Measurements from ENCODE around the gene ZNF550. TPM values are rescaled to one million over a fixed set of nuclear protein-coding genes. Genes with fewer than 3 reads are reported as not detected.

Gene ZNF550
- polyA plus RNA-seq, 3 donors = 0.25 to 2.7 (median 0.65) TPM

DNA sequence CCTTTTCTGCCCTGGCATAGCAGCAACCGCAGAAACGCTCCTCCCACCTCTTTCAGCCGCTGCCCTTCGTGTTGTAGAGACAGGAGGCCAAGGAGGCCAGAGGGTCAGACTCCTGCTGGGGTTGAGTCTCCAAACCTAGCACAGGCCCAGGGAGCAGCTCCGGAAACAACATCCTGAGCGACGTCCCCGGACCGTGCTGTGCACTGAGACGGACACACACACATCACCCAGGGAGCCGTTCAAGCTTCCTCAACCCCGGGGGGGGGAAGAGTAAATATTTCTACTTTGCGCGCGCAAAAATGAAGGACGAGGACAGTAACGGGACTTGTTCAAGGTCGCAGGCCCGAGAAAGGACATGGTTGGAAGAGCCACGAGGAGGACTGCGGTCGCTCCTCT is 657 bp downstream of the ZNF550 start:
- DNase-seq = no peak
- H3K36me3 ChIP-seq (replicated peaks in 1 of 2; ENCODE audit: control insufficient read depth in 1 of 2, insufficient read depth in 2 of 2, low read length in 2 of 2) = peaks cover 7 to 25% of the 10 kb centered on the region in 2 donors
- H3K4me1 Mint-ChIP-seq = peaks cover 21% of the 10 kb centered on the region
- H2AFZ ChIP-seq (ENCODE audit: insufficient read depth, low read depth, low read length, poor library complexity, severe bottlenecking) = peak overlapping the region; percentile 95
- peaks cover 29 to 35% of the 10 kb centered on the region in 2 donors for H3K36me3 Mint-ChIP-seq
- H3K27me3 ChIP-seq (ENCODE audit: control insufficient read depth in 2 of 2, insufficient read depth in 2 of 2, low read length in 2 of 2) = no peaks in the 10 kb centered on the region
- H3K4me2 ChIP-seq (replicated peaks; ENCODE audit: extremely low read depth, low read length, poor library complexity, severe bottlenecking) = peak overlapping the region; percentile 95
- peak overlapping the region; percentile 82 for H3K9ac ChIP-seq (ENCODE audit: insufficient read depth, low read length, poor library complexity, severe bottlenecking)
- H3K79me2 ChIP-seq (ENCODE audit: insufficient read depth, low read length) = peaks cover 11% of the 10 kb centered on the region
- peaks cover 16 to 20% of the 10 kb centered on the region in 2 donors for H3K4me1 ChIP-seq (ENCODE audit: control insufficient read depth in 1 of 2, insufficient read depth in 2 of 2, low read length in 2 of 2)
- peak overlapping the region; percentile 91 to 95 for H3K4me3 Mint-ChIP-seq
- peak overlapping the region; percentile 70 to 89 (median 86) for H3K4me3 ChIP-seq (replicated peaks in 1 of 3; ENCODE audit: low read depth in 2 of 3, low read length in 3 of 3)
- intact Hi-C loops (cut with micrococcal nuclease) = no loop called here
- no peaks in the 10 kb centered on the region for H4K20me1 ChIP-seq (ENCODE audit: insufficient read depth, low read length)
- H3K9me3 ChIP-seq (replicated peaks in 1 of 2; ENCODE audit: control insufficient read depth in 1 of 2, insufficient read depth in 1 of 2, low read length in 2 of 2) = peaks cover 43 to 67% of the 10 kb centered on the region in 2 donors
- H3K27ac ChIP-seq (ENCODE audit: low read depth in 1 of 2, low read length in 2 of 2) = peak overlapping the region in 1 of 2 donors; percentile 70
- H3K9me3 Mint-ChIP-seq = peaks cover 54 to 80% (median 69%) of the 10 kb centered on the region in 7 donors
- TF ChIP-seq, protein P1, sequence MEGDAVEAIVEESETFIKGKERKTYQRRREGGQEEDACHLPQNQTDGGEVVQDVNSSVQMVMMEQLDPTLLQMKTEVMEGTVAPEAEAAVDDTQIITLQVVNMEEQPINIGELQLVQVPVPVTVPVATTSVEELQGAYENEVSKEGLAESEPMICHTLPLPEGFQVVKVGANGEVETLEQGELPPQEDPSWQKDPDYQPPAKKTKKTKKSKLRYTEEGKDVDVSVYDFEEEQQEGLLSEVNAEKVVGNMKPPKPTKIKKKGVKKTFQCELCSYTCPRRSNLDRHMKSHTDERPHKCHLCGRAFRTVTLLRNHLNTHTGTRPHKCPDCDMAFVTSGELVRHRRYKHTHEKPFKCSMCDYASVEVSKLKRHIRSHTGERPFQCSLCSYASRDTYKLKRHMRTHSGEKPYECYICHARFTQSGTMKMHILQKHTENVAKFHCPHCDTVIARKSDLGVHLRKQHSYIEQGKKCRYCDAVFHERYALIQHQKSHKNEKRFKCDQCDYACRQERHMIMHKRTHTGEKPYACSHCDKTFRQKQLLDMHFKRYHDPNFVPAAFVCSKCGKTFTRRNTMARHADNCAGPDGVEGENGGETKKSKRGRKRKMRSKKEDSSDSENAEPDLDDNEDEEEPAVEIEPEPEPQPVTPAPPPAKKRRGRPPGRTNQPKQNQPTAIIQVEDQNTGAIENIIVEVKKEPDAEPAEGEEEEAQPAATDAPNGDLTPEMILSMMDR (IDR thresholded peaks at IDR 0.05) = no peak
- H3K27ac Mint-ChIP-seq = peak overlapping the region in 4 of 7 donors; percentile 20 to 84 (median 41)
- peaks cover 0 to 8% (median 3%) of the 10 kb centered on the region in 3 donors for H3K27me3 Mint-ChIP-seq (ENCODE audit: low read depth in 3 of 3)
- 0% methylated on average over 18 of the region's 22 CpGs for WGBS (ENCODE audit: insufficient coverage)

DNA sequence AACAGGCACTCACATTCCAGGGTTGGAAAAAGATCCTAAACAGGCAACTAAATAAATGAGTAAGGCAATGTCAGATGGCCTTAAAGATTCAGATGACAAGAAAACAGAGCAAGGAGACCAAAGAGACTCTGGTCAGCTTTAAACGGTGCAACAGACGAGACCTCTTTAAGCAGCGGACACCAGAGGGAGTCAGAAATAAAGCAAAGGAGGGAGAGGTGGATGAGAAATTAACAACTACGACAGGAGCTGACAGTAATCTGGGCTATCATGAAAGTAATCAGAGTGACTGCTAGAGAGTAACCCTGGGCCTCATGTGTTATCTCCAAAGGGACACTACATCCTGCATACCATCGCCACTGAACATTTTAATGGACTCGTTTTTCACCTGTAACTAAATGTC is 1.1 kb downstream of the ZNF550 start:
- H2AFZ ChIP-seq (ENCODE audit: insufficient read depth, low read depth, low read length, poor library complexity, severe bottlenecking) = peak overlapping the region; percentile 95
- peaks cover 56 to 80% (median 69%) of the 10 kb centered on the region in 7 donors for H3K9me3 Mint-ChIP-seq
- TF ChIP-seq, protein P1 (IDR thresholded peaks at IDR 0.05) = no peak
- WGBS (ENCODE audit: insufficient coverage) = 32% methylated on average over 6 of the region's 6 CpGs
- H3K4me2 ChIP-seq (replicated peaks; ENCODE audit: extremely low read depth, low read length, poor library complexity, severe bottlenecking) = peak overlapping the region; percentile 95
- no peak for DNase-seq
- peaks cover 45 to 67% of the 10 kb centered on the region in 2 donors for H3K9me3 ChIP-seq (replicated peaks in 1 of 2; ENCODE audit: control insufficient read depth in 1 of 2, insufficient read depth in 1 of 2, low read length in 2 of 2)
- H3K4me3 Mint-ChIP-seq = peak overlapping the region; percentile 91 to 95
- H3K4me3 ChIP-seq (replicated peaks in 1 of 3; ENCODE audit: low read depth in 2 of 3, low read length in 3 of 3) = peak overlapping the region in 1 of 3 experiments; percentile 86
- peaks cover 21% of the 10 kb centered on the region for H3K4me1 Mint-ChIP-seq
- intact Hi-C loops (cut with micrococcal nuclease) = no loop called here
- peaks cover 31 to 40% of the 10 kb centered on the region in 2 donors for H3K36me3 Mint-ChIP-seq
- H3K4me1 ChIP-seq (ENCODE audit: control insufficient read depth in 1 of 2, insufficient read depth in 2 of 2, low read length in 2 of 2) = peaks cover 16 to 20% of the 10 kb centered on the region in 2 donors
- H3K9ac ChIP-seq (ENCODE audit: insufficient read depth, low read length, poor library complexity, severe bottlenecking) = peak overlapping the region; percentile 82
- peaks cover 7 to 30% of the 10 kb centered on the region in 2 donors for H3K36me3 ChIP-seq (replicated peaks in 1 of 2; ENCODE audit: control insufficient read depth in 1 of 2, insufficient read depth in 2 of 2, low read length in 2 of 2)
- no peak overlapping the region for H3K27ac ChIP-seq (ENCODE audit: low read depth in 1 of 2, low read length in 2 of 2)
- H4K20me1 ChIP-seq (ENCODE audit: insufficient read depth, low read length) = no peaks in the 10 kb centered on the region
- H3K27ac Mint-ChIP-seq = no peak overlapping the region
- H3K79me2 ChIP-seq (ENCODE audit: insufficient read depth, low read length) = peaks cover 11% of the 10 kb centered on the region
- peaks cover 0 to 8% (median 3%) of the 10 kb centered on the region in 3 donors for H3K27me3 Mint-ChIP-seq (ENCODE audit: low read depth in 3 of 3)
- no peaks in the 10 kb centered on the region for H3K27me3 ChIP-seq (ENCODE audit: control insufficient read depth in 2 of 2, insufficient read depth in 2 of 2, low read length in 2 of 2)

Measured in CD14-positive monocyte (primary cell).